H1 (cell line): ENCODE results near the gene IL16. TPM values are rescaled to one million over a fixed set of nuclear protein-coding genes. Genes with fewer than 3 reads are reported as not detected.
A peak's percentile ranks its signal among the peaks of the same experiment; 100 is the strongest.

ENCODE experiments used
- CTCF ChIA-PET: fragments of 300-600 bp; sonication (Branson Sonifier 250); formaldehyde crosslinking; loops from one replicate; lab custom pipeline; 2021; ENCODE audit not compliant: partially characterized antibody; lab: Charles Lee
- POLR2A ChIA-PET: fragments of 300-600 bp; sonication (Branson Sonifier 250); formaldehyde crosslinking; loops from one replicate; lab custom pipeline; 2021; ENCODE audit warnings: inconsistent platforms; ENCODE audit not compliant: partially characterized antibody; lab: Charles Lee
- DNase-seq, 2 experiments: peaks; one replicate each; pipeline versions ENCODE4 v3.0.0 to v3.0.0-alpha.2; 2010 to 2022; ENCODE audit warnings: low spot score in 2 of 2, low read depth in 1 of 2, mixed read lengths in 1 of 2
- FAIRE-seq: peaks from 2 replicates; lab custom pipeline; 2011; peaks lifted over from hg19 to GRCh38; lab: Jason Lieb, UNC
- H2AFZ ChIP-seq: 2 replicates; pipeline ENCODE4 v1.8.1; 2012; ENCODE audit warnings: low read length, inconsistent platforms
- H2AK5ac ChIP-seq: 2 replicates; pipeline ENCODE4 v1.6.1; 2013; ENCODE audit warnings: low read depth, low read length
- H2BK120ac ChIP-seq: replicated peaks from 2 replicates; pipeline ENCODE3; 2013; ENCODE audit warnings: low read depth, low read length, inconsistent platforms
- H2BK12ac ChIP-seq: 2 replicates; pipeline ENCODE4 v1.6.1; 2013; ENCODE audit warnings: low read depth, low read length
- H2BK15ac ChIP-seq: 2 replicates; pipeline ENCODE4 v1.6.1; 2013; ENCODE audit warnings: low read length
- H2BK20ac ChIP-seq: 2 replicates; pipeline ENCODE4 v1.6.1; 2013; ENCODE audit warnings: low read length
- H2BK5ac ChIP-seq: 2 replicates; pipeline ENCODE4 v1.6.1; 2013; ENCODE audit warnings: low read depth, low read length
- H3K14ac ChIP-seq: 2 replicates; pipeline ENCODE4 v1.6.1; 2013; ENCODE audit warnings: inconsistent platforms; ENCODE audit not compliant: insufficient read length
- H3K18ac ChIP-seq: 2 replicates; pipeline ENCODE4 v1.6.1; 2013; ENCODE audit warnings: low read length; ENCODE audit errors: extremely low read depth
- H3K23ac ChIP-seq: 2 replicates; pipeline ENCODE4 v1.6.1; 2013; ENCODE audit warnings: inconsistent platforms; ENCODE audit not compliant: insufficient read length
- H3K23me2 ChIP-seq: 2 replicates; pipeline ENCODE4 v1.6.1; 2013; ENCODE audit warnings: low read depth, low read length
- H3K27ac ChIP-seq: 2 replicates; pipeline ENCODE4 v1.6.1; 2011; ENCODE audit warnings: low read depth, low read length, inconsistent platforms
- H3K27me3 ChIP-seq, 4 experiments: replicated peaks in 1 of 4; 1 replicate in 1 of 4; 2 replicates in 3 of 4; pipeline versions ENCODE4 v1.6.1 to v1.8.1; 2011 to 2013; ENCODE audit warnings: low read length in 3 of 4, mild to moderate bottlenecking in 3 of 4, inconsistent platforms in 2 of 4, mixed read lengths in 2 of 4, moderate library complexity in 1 of 4; ENCODE audit not compliant: control insufficient read depth in 3 of 4, insufficient read depth in 3 of 4; ENCODE audit errors: extremely low read depth in 1 of 4
- H3K36me3 ChIP-seq, 4 experiments: 2 replicates each; pipeline versions ENCODE4 v1.6.1 to v1.8.1; 2011 to 2013; ENCODE audit warnings: mild to moderate bottlenecking in 4 of 4, low read length in 3 of 4, moderate library complexity in 2 of 4, control low read depth in 1 of 4, inconsistent platforms in 1 of 4; ENCODE audit not compliant: insufficient read depth in 4 of 4, control insufficient read depth in 2 of 4
- H3K4ac ChIP-seq: replicated peaks from 2 replicates; pipeline ENCODE3; 2013; ENCODE audit warnings: low read length, low read depth, mixed read lengths, inconsistent platforms; ENCODE audit not compliant: insufficient read length
- H3K4me1 ChIP-seq, 4 experiments: replicated peaks in 1 of 4; 1 replicate in 1 of 4; 2 replicates in 3 of 4; pipeline versions ENCODE4 v1.6.1 to v1.8.1; 2011 to 2013; ENCODE audit warnings: low read length in 3 of 4, inconsistent platforms in 2 of 4, mixed read lengths in 1 of 4; ENCODE audit not compliant: insufficient read depth in 4 of 4, control insufficient read depth in 3 of 4
- H3K4me2 ChIP-seq, 2 experiments: 2 replicates each; pipeline versions ENCODE4 v1.6.1 to v1.8.1; 2011 to 2013; ENCODE audit warnings: low read depth in 2 of 2, low read length in 2 of 2, control low read depth in 1 of 2, inconsistent platforms in 1 of 2, mild to moderate bottlenecking in 1 of 2; ENCODE audit not compliant: insufficient read depth in 1 of 2
- H3K4me3 ChIP-seq, 4 experiments: fragments of 200-600, 300-600 bp in 1 of 4; sonication (generic), shearing (Covaris generic), sonication (Bioruptor Twin) in 1 of 4; 2 replicates each; pipeline versions ENCODE4 v1.5.1 to v1.8.1; 2011 to 2016; ENCODE audit warnings: low read length in 4 of 4, low read depth in 3 of 4, control low read depth in 2 of 4, inconsistent platforms in 2 of 4, mild to moderate bottlenecking in 2 of 4, mixed read lengths in 1 of 4, moderate library complexity in 1 of 4; ENCODE audit not compliant: insufficient read depth in 2 of 4; ENCODE audit errors: extremely low read depth in 1 of 4
- H3K56ac ChIP-seq: replicated peaks from 2 replicates; pipeline ENCODE3; 2013; ENCODE audit warnings: low read depth, mild to moderate bottlenecking, mixed read lengths, low read length, inconsistent platforms; ENCODE audit not compliant: insufficient read length
- H3K79me1 ChIP-seq: 2 replicates; pipeline ENCODE4 v1.6.1; 2013; ENCODE audit warnings: low read depth, low read length, control low read depth
- H3K79me2 ChIP-seq, 2 experiments: 2 replicates each; pipeline versions ENCODE4 v1.6.1 to v1.8.1; 2012 to 2013; ENCODE audit warnings: low read length in 2 of 2, mild to moderate bottlenecking in 2 of 2, inconsistent platforms in 1 of 2; ENCODE audit not compliant: insufficient read depth in 2 of 2, control insufficient read depth in 1 of 2
- H3K9ac ChIP-seq, 4 experiments: replicated peaks in 1 of 4; 1 replicate in 1 of 4; 2 replicates in 3 of 4; pipeline versions ENCODE4 v1.6.1 to v1.8.1; 2011 to 2013; ENCODE audit warnings: low read depth in 3 of 4, low read length in 3 of 4, control low read depth in 2 of 4, mild to moderate bottlenecking in 2 of 4, moderate library complexity in 2 of 4, inconsistent platforms in 1 of 4; ENCODE audit errors: extremely low read depth in 1 of 4
- H3K9me3 ChIP-seq, 2 experiments: 2 replicates each; pipeline versions ENCODE4 v1.6.1 to v1.8.1; 2012 to 2013; ENCODE audit warnings: mild to moderate bottlenecking in 2 of 2, moderate library complexity in 2 of 2, control low read depth in 1 of 2, inconsistent platforms in 1 of 2, low read depth in 1 of 2, low read length in 1 of 2, mixed read lengths in 1 of 2; ENCODE audit not compliant: insufficient read depth in 2 of 2
- H4K20me1 ChIP-seq, 2 experiments: replicated peaks in 1 of 2; 2 replicates each; pipeline versions ENCODE3 to v1.8.1; 2011 to 2013; ENCODE audit warnings: inconsistent platforms in 2 of 2, low read length in 2 of 2, mild to moderate bottlenecking in 1 of 2; ENCODE audit not compliant: insufficient read depth in 2 of 2, control insufficient read depth in 1 of 2
- H4K5ac ChIP-seq: 2 replicates; pipeline ENCODE4 v1.6.1; 2013; ENCODE audit warnings: low read length, low read depth, mixed read lengths, inconsistent platforms; ENCODE audit not compliant: insufficient read length
- H4K8ac ChIP-seq: 2 replicates; pipeline ENCODE4 v1.8.0; 2013; ENCODE audit warnings: mild to moderate bottlenecking, moderate library complexity, low read length, inconsistent platforms; ENCODE audit not compliant: insufficient read depth; ENCODE audit errors: extremely low read depth
- H4K91ac ChIP-seq: replicated peaks from 2 replicates; pipeline ENCODE3; 2013; ENCODE audit warnings: low read length, mixed read lengths, inconsistent platforms; ENCODE audit not compliant: insufficient read length
- BACH1 ChIP-seq: IDR thresholded peaks from 2 replicates; pipeline ENCODE4 v1.6.1; 2012; ENCODE audit warnings: low read length, improper control_type of control experiment
- CBX5 ChIP-seq: fragments of 300-800, 300-1000 bp; sonication (generic); IDR thresholded peaks from 2 replicates; pipeline ENCODE4 v1.7.1; 2016; ENCODE audit warnings: antibody characterized with exemption, low read length, low read depth
- CEBPB ChIP-seq: IDR thresholded peaks from 2 replicates; pipeline ENCODE4 v1.6.1; 2012; ENCODE audit warnings: low read depth, low read length
- CREB1 ChIP-seq: IDR thresholded peaks from 2 replicates; pipeline ENCODE4 v1.6.1; 2012; ENCODE audit warnings: inconsistent platforms
- CTBP2 ChIP-seq: IDR thresholded peaks from 2 replicates; pipeline ENCODE4 v1.7.0; 2011; ENCODE audit warnings: borderline replicate concordance, mild to moderate bottlenecking, moderate library complexity, mixed read lengths, low read length; ENCODE audit not compliant: insufficient read depth, insufficient read length
- EP300 ChIP-seq, 2 experiments: IDR thresholded peaks; 1 replicate in 1 of 2; 2 replicates in 1 of 2; pipeline ENCODE4 v1.6.1; 2011 to 2012; ENCODE audit warnings: low read depth in 2 of 2, low read length in 2 of 2, mild to moderate bottlenecking in 2 of 2, borderline replicate concordance in 1 of 2, inconsistent platforms in 1 of 2, moderate library complexity in 1 of 2
- FOSL1 ChIP-seq: IDR thresholded peaks from 2 replicates; pipeline ENCODE4 v1.6.1; 2011; ENCODE audit warnings: mild to moderate bottlenecking, low read depth, low read length, moderate library complexity; ENCODE audit not compliant: insufficient read depth
- KDM4A ChIP-seq: IDR thresholded peaks from one replicate; pipeline ENCODE4 v1.7.1; 2012; ENCODE audit warnings: low read depth, mild to moderate bottlenecking, moderate library complexity, low read length, inconsistent platforms; ENCODE audit not compliant: severe bottlenecking
- POLR2AphosphoS5 ChIP-seq: IDR thresholded peaks from 2 replicates; pipeline ENCODE4 v1.6.1; 2011; ENCODE audit warnings: low read depth, low read length
- POU5F1 ChIP-seq: IDR thresholded peaks from 2 replicates; pipeline ENCODE4 v1.6.1; 2011; ENCODE audit warnings: low read depth, mild to moderate bottlenecking, low read length, moderate library complexity
- SIRT6 ChIP-seq: IDR thresholded peaks from one replicate; pipeline ENCODE4 v1.7.1; 2012; ENCODE audit warnings: low read length, inconsistent platforms
- TAF1 ChIP-seq: IDR thresholded peaks from 2 replicates; pipeline ENCODE4 v1.6.1; 2011; ENCODE audit warnings: mild to moderate bottlenecking, low read depth, low read length
- WGBS, 2 experiments: shearing (Covaris generic) in 1 of 2; methylation state at CpG; one replicate each; pipeline versions ENCODE4 v1.1.6 to v1.1.7; 2013 to 2015; ENCODE audit warnings: low lambda C conversion rate in 2 of 2, mixed read lengths in 2 of 2, inconsistent platforms in 1 of 2, low coverage in 1 of 2, missing lambda C conversion rate in 1 of 2; ENCODE audit not compliant: insufficient replicate concordance in 2 of 2, insufficient coverage in 1 of 2, insufficient read length in 1 of 2; ENCODE audit errors: extremely low coverage in 1 of 2, missing lambda C conversion rate in 1 of 2; 5-methylcytosine and 5-hydroxymethylcytosine counted together
- polyA plus RNA-seq, 7 experiments: library from polyadenylated mRNA; depleted of rRNA in 3 of 7; stranded (reverse) in 5 of 7; unstranded in 2 of 7; fragments of >200 nt in 5 of 7; fragments of 200-250 nt in 2 of 7; gene quantifications; 1 replicate in 5 of 7; 2 replicates in 1 of 7; 4 replicates in 1 of 7; pipeline versions ENCODE4 v1.2.1 to v1.2.3, GENCODE V29; 2011 to 2013; ENCODE audit warnings: missing spikeins in 2 of 7, mixed read lengths in 2 of 7
- total RNA-seq: library from RNA; stranded (reverse); fragmentation: NEBNext Ultra II Directional; extraction: Animal tissue kit (Norgen Biotek cat#: 25700); gene quantifications from 2 replicates; pipeline ENCODE4 v1.2.1, GENCODE V29; 2021

IL16 gene
- total and polyA plus RNA-seq, 2 of the 8 experiments (the other 6 are each of a cell fraction or from before 2014, with no cell fraction given) = 0.03 to 0.09 TPM

- no peak overlapping the region for H4K91ac ChIP-seq
- no peak overlapping the region for H3K4ac ChIP-seq
- peak overlapping the region; percentile 86 for H2AFZ ChIP-seq
- H3K56ac ChIP-seq = no peak overlapping the region
- no peak overlapping the region for H2BK5ac ChIP-seq
- no peak overlapping the region for H3K27ac ChIP-seq
- ChIA-PET CTCF (interaction anchor here (0.5 to 9.8 kb wide), 122 partner anchors 9 to 822 kb away, joined by 3 to 262 read pairs (median 5); partner anchors contain the start of genes CFAP161 and IL16), POLR2A (interaction anchor here (1.2 to 2.3 kb wide), 4 partner anchors 9 to 289 kb away, joined by 3 to 5 read pairs (median 4); no protein-coding TSS in a partner anchor)
- H3K4me3 ChIP-seq = peak overlapping the region in 3 of 4 experiments; percentile 7 to 51 (median 16); a peak in 3 of 8 replicates
- H3K27me3 ChIP-seq = peaks cover 0 to 2% (median 0%) of the 10 kb centered on the region in 4 experiments; a peak in 2 of 7 replicates
- DNase-seq (peak; percentile 70 to 93), FAIRE-seq (peak; percentile 91)
- H4K5ac ChIP-seq = no peak overlapping the region
- H3K14ac ChIP-seq = no peak overlapping the region
- no peaks in the 10 kb centered on the region for H3K9me3 ChIP-seq
- H3K36me3 ChIP-seq = no peaks in the 10 kb centered on the region
- H4K20me1 ChIP-seq = no peaks in the 10 kb centered on the region
- peak overlapping the region; percentile 2 to 69; a peak in 3 of 4 replicates for H3K4me2 ChIP-seq
- no peak overlapping the region for H2BK20ac ChIP-seq
- H3K79me1 ChIP-seq = no peaks in the 10 kb centered on the region
- WGBS, 2 experiments = 8% methylated on average over 14 of the region's 14 CpGs; no CpG with 5 or more reads in 1 of the 2 experiments
- no peak overlapping the region for H2BK12ac ChIP-seq
- H3K18ac ChIP-seq = no peak overlapping the region
- no peak overlapping the region for H3K9ac ChIP-seq
- no peak overlapping the region for H2BK15ac ChIP-seq
- H3K79me2 ChIP-seq = no peaks in the 10 kb centered on the region
- H3K23ac ChIP-seq = no peak overlapping the region
- H2AK5ac ChIP-seq = no peak overlapping the region
- H3K23me2 ChIP-seq = no peaks in the 10 kb centered on the region
- H3K4me1 ChIP-seq = peaks cover 0 to 5% (median 1%) of the 10 kb centered on the region in 4 experiments; a peak in 2 of 7 replicates
- no peak overlapping the region for H4K8ac ChIP-seq
- no peak overlapping the region for H2BK120ac ChIP-seq
- TF ChIP-seq CREB1 (peak; percentile 37; the same call in 1 of the 2 replicates), CEBPB (no peak), EP300 (IDR thresholded peaks at IDR 0.05; ENCODE audit: borderline replicate concordance in 1 of 2, low read depth in 2 of 2, low read length in 2 of 2) (no peak), TAF1 (no peak), CBX5 (no peak), KDM4A (peak; percentile 21), CTBP2 (no peak), SIRT6 (no peak), POU5F1 (no peak), POLR2AphosphoS5 (no peak), FOSL1 (no peak), BACH1 (0 out of 2 replicates have a peak, but pooled peaks have one; percentile 47)
Measured at GRCh38 chr15:81265944-81266775, 69.5 kb downstream of the IL16 start.
